Left renal pelvis (tissue), 4 donors: ENCODE measurements around the gene ASCC1. TPM values are rescaled to one million over a fixed set of nuclear protein-coding genes. Genes with fewer than 3 reads are reported as not detected.
"Not testable (repeated sequence)": the region's sequence is repeated elsewhere in the genome, so short reads cannot be mapped to it uniquely, and the experiment has no call there.

Experiments used
- DNase-seq, 4 donors: peaks; one replicate each; pipeline ENCODE4 v3.0.0-alpha.2; 2013; ENCODE audit warnings: low read depth in 4 of 4, low spot score in 3 of 4
- polyA plus RNA-seq, 4 donors: library from polyadenylated mRNA; unstranded; fragments of 120-200 nt; gene quantifications; one replicate each; pipeline ENCODE4 v1.2.1, GENCODE V29; 2013; ENCODE audit not compliant: insufficient read length in 4 of 4

The ASCC1 gene
- polyA plus RNA-seq, 4 donors, result 32.9 to 49.9 (median 42.4) TPM

DNA sequence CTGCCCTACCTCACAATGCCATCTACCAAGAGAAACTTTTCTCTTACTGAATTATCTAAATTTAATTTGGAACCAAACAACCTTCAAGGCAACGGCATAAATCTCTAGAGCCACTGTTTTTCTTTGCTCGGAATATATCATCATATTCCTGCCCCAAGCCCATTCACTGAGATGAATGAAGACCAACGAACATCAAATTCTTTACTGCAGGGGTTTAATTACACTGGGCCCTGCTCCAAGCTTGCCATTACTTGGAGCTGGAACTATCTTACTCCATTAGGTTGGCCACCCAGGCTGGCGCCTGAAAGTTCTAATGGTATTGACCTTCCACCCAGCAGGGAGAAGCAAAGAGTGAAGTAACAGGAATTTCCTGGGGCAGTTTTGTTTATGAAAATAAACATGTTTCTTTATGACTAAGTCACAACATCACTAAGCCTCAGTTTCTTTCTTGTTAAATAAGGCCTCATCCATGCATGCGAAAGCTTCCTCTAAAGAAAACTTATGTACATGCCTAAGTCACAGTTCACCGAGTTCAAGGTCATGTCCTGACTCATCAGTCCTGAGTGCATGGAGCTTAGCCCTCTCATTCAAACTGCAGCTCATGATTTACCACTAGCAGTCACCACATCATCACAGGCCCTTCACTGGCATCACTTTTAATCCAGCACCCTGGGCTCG, 42.3 kb downstream of the ASCC1 start:
- no peak for DNase-seq

DNA sequence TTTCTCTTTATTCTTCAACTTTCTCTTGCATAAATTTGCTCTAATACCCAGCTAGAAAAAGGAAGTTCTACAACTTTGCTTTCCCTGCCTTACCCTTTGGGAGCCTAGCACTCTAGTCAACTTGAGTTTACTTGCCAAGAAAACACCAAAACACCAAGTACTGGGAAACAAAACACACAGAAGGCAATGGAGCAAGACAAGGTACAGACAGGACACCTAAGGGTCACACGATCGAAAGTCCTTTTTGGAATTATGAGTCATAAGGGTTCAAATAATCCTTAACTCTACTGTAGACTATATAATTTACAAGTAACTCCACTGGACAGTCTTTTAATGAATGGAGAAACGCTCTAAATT, 42.8 kb downstream of the ASCC1 start:
- no peak for DNase-seq

DNA sequence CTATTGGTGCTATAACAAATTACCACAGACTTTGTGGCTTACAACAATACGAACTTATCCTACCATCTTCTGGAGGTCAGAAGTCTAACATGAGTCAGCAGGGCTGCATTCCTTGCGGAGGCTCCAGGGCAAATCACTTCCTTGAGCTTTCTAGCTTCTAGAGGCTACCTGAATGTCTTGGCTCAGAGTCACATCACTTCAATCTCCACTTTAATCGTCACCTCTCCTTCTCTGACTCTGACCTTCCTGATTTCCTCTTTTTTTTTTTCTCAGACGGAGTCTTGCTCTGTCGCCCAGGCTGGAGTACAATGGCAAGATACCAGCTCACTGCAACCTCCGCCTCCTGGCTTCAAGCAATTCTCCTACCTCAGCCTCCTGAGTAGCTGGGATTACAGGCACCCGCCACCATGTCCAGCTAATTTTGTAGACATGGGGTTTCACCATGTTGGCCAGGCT, 44.9 kb downstream of the ASCC1 start:
- DNase-seq, result no peak

DNA sequence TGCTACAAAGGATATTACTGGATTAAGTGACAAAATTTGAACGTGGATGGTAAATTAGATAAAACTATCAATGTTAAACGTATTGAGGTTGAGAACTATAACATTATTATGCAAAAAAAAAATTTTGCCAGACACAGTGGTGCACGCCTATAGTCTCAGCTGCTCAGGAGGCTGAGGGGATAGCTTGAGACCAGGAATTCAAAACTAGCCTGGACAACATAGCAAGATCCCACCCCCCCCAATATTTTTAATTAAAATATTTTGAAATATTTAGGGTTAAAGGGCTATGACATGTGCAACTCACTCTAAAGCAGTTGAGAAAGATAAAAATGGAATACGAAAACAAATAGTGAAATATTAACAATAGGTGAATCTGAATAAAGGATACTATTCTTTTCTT, 45.3 kb downstream of the ASCC1 start:
- no peak for DNase-seq

DNA sequence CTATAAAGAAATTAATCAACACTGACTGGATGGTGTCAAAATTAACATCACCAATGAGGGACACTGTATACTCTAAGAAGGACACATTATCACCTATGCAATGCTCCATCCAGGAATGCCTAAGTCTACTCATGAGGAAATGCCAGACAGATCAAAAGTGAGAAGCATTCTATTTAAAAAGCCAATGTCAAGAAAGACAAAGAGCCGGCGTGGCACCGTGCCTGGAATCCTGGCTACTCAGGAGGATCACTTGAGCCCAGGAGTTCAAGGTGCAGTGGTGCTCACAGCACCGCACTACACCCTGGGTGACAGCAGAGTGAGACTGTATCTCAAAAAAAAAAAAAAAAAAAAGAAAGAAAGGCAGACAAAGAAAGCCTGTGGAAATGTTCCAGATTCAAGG, 45.8 kb downstream of the ASCC1 start:
- DNase-seq, result no peak

DNA sequence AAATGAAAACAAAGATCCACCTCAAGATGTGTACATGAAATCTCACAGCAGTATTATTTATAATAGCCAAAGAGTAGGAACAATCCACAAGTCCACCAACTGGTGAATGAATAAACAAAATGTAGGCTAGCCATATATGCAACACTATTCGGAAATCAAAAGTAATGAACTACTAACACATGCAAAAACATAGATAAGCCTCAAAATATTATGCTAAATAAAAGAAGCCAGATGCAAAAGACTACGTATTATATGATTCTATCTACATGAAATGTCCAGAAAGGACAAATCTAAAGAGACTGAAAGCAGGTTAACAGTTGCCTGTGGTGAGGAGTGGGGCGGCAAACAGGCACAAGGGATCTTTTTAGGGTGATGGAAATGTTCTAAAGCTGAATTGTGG, 49.0 kb downstream of the ASCC1 start:
- DNase-seq, result no peak

DNA sequence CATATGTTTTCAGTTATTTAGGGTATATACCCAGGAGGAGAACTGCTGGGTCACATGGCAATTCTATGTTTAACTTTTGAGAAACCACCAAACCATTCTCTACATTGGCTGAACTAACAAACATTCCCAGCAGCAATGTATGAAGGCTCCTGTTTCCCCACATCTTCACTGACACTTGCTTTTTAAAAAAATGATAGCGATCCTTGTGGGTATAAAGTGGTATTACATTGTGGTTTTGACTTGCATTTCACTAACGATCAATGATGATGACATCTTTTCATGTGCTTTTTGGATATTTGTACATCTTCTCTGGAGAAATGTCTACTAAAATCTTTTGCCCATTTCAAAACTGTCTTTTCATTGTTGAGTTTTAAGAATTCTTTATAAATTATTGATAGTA, 51.5 kb downstream of the ASCC1 start:
- DNase-seq, result no peak

DNA sequence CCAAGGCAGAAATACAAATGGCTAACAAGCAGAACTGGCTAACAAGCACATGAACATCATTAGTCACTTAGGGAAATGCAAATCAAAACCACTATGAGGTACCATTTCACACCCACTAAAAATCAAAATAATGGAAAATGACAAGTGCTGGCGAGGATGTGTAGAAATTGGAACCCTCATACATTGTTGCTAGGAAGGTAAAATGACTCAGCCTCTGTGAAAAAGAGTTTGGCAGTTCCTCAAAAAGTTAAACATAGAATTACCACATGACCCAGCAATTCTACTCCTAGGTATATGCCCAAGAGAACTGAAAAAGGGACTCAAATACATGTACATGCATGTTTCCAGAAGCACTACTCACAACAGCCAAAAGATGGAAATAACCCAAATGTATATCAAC, 53.1 kb downstream of the ASCC1 start:
- DNase-seq, result no peak

DNA sequence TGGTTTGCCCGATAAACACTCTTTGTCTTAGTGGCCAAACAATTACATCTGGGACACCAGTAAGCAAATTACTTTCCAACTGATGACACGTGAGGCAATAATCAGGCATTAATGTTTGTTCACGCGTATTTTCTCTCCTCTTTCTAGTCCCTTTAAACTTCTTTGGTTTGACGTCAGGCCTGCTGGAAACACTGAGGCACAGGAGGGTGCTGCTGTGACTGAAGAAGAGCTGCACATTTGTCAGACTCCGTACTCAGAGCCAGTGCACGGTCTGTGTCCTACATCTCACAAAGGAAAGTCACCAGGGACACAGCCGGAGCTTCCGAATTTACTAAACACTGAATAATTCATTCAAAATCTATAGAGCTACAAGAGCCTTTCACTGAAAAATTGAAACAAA, 57.9 kb downstream of the ASCC1 start:
- DNase-seq, result no peak

DNA sequence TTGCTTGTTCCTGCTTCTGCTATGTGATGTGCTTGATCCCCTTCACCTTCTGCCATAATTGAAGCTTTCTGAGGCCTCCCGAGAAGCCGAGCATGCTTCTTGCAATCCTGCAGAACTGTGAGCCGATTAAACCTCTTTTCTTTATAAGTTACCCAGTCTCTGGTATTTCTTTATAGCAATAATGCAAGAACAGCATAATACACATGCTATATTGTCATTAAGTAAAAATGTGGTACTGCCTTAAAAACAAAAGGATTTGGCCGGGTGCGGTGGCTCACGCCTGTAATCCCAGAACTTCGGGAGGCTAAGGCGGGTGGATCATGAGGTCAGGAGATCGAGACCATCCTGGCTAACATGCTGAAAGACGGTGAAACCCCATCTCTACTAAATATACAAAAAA, 59.9 kb downstream of the ASCC1 start:
- no peak for DNase-seq

DNA sequence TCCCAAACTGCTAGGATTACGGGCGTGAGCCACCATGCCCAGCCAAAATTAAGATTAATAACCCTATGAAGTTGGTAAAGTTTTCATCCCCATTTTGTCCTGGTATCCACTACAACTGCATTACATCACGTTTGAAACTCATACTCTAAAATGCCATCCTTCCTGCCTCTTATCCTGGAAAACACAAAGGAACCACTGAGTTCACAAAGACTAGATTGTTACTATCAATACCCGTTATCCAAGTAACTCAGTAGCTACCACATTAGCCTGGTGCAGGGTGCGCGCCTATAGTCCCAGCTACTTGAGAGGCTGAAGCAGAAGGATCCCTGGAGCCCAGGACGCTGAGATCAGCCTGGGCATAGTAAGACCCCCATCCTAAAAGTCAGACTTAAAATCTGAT, 63.8 kb downstream of the ASCC1 start:
- DNase-seq, result no peak

DNA sequence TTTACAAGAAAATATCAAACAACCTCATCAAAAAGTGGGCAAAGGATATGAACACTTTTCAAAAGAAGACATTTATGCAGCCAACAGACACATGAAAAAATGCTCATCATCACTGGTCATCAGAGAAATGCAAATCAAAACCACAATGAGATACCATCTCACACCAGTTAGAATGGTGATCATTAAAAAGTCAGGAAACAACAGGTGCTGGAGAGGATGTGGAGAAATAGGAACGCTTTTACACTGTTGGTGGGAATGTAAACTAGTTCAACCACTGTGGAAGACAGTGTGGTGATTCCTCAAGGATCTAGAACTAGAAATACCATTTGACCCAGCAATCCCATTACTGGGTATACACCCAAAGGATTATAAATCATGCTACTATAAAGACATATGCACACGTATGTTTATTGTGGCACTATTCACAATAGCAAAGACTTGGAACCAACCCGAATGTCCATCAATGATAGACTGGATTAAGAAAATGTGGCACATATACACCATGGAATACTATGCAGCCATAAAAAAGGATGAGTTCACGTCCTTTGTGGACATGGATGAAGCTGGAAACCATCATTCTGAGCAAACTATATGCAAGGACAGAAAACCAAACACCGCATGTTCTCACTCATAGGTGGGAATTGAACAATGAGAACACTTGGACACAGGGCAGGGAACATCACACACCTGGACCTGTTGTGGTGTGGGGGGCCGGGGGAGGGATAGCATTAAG, 65.2 kb downstream of the ASCC1 start:
- DNase-seq, result not testable (repeated sequence)

DNA sequence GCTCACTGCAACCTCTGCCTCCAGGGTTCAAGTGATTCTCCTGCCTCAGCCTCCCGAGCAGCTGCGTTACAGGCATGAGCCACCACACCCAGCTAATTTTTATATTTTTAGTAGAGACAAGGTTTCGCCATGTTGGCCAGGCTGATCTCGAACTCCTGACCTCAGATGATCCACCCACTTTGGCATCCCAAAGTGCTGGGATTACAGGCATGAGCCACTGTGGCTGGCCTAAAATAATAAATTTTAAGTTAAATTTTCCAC, 68.8 kb downstream of the ASCC1 start:
- DNase-seq, result not testable (repeated sequence)

DNA sequence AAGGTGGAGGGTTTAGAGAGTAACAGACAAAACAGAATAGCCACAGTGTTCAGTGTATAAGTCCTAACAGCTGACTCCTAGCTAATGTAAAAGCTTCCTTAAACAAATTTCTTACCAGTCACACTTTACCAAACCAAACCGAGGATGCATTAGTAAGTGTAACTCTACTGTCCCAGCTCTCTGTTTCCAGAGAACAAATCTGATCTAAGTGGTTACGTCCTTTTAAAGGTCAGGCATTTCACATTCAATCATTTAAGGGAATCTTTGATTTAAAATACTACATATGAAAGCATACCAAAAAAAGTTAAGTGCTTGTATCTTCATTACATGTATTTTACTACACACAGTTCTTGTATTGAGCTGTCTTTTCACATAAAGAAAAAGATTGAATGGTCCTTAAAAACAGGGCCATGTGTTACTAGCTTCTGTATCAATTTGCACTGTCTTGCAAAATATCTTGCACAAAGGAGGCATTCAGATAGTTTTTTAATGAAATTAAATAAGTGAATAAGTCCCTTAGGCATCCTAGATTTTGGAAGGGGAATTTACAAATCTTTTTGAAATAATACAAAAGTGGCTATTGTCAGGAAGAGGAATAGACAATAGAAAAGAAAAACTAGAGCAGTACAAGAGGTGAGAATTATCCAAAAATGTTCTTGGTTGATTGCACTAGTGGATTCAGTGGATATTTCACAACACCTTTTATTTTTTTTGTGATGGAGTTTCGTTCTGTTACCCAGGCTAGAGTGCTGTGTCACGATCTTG, 69.3 kb downstream of the ASCC1 start:
- DNase-seq, result no peak

DNA sequence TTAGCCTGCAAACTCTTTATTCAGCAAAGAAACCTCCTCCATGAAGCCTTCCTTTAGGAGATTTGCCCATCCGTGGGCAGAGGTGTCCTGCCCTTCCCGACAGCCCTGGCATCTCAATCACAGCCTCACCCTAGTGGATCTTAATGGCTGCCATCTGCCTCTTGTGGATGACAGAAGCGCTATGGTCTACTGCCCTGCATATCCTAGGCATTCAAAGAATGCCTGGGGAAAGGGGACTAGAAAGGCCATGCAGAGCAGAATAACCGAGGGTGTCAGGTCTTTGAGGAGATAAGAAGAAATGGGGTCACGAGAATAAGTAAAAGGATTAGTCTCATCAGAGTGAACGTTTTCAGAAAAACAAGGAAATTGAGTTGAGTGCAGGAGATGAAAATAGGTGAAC, 70.0 kb downstream of the ASCC1 start:
- no peak for DNase-seq

DNA sequence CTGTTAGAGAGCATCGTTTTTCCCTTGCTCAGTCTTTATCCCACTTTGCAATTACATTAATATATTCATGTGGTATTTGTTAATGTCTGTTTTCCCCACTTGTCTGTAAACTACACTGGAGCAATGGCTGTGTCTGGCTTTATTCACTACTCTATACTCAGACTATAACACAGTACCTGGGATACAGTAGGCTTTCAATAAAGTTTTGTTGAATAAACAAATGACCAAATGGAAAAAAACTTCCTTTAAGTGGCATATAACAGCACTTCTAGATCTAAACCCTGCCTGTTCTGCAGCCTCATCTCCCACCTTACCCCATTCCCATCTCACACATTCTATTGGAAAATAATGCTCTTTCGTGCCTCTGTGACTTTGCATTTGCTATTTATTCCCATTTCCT, 70.4 kb downstream of the ASCC1 start:
- no peak for DNase-seq

DNA sequence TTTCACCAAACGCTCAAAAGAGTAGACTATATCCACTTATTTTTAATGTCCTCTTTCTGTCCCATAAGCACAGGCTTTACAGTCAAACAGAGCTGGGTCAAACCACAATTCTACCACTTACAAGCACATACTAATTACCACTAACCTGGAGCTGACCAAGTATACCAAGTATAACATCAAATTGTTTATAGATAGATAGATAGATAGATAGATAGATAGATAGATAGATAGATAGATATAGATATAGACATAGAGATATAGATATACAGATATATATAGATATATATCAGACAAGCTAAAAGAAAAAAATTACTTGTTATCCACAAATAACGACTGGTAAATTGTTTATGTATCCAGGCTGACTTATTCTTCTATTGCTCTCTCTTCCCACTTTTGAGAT, 75.2 kb downstream of the ASCC1 start:
- DNase-seq, result no peak

DNA sequence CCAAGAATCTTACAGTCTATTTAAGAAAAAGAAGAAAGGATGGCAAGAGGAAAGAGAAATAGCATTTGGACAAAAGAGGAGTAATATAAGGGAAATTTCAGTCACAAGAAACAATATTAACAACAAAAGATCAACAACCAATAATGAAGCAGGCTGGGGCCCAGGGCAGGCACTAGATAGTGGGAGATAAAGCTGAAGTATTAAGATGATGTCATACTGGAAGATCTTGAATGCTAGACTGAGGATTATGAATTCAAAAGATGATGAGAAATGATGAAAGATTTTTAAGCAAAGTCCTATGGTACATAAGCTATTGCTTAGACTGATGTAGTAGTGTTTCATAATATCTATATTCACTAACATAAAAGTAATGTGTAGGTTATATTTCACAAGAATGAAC, 75.9 kb downstream of the ASCC1 start:
- DNase-seq, result no peak

DNA sequence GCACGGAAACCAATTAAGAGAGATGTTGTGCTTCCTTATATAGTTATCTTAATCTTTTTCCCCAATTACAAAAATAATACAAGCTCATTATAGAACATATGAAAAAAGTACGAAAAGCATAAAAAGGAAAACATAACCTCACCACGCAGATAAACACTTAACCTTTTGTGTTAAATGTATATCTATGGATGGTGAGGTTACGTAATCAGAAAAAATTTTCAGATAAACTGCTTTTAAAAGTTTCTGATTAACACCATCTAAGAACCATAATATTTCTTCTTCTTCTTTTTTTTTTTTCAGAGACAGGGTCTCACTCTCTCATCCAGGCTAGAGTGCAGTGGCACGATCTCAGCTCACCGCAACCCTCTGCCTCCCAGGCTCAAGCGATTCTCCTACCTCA, 78.5 kb downstream of the ASCC1 start:
- no peak for DNase-seq

DNA sequence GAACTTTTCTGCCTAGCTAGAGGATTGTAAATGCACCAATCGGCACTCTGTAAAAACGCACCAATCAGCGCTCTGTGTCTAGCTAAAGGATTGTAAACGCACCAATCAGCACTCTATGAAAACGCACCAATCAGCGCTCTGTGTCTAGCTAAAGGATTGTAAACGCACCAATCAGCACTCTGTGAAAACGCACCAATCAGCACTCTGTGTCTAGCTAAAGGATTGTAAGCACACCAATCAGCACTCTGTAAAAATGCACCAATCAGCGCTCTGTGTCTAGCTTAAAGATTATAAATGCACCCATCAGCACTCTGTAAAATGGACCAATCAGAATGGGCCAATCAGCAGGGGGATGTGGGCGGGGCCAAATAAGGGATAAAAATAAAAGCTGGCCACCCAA, 79.9 kb downstream of the ASCC1 start:
- not testable (repeated sequence) for DNase-seq

DNA sequence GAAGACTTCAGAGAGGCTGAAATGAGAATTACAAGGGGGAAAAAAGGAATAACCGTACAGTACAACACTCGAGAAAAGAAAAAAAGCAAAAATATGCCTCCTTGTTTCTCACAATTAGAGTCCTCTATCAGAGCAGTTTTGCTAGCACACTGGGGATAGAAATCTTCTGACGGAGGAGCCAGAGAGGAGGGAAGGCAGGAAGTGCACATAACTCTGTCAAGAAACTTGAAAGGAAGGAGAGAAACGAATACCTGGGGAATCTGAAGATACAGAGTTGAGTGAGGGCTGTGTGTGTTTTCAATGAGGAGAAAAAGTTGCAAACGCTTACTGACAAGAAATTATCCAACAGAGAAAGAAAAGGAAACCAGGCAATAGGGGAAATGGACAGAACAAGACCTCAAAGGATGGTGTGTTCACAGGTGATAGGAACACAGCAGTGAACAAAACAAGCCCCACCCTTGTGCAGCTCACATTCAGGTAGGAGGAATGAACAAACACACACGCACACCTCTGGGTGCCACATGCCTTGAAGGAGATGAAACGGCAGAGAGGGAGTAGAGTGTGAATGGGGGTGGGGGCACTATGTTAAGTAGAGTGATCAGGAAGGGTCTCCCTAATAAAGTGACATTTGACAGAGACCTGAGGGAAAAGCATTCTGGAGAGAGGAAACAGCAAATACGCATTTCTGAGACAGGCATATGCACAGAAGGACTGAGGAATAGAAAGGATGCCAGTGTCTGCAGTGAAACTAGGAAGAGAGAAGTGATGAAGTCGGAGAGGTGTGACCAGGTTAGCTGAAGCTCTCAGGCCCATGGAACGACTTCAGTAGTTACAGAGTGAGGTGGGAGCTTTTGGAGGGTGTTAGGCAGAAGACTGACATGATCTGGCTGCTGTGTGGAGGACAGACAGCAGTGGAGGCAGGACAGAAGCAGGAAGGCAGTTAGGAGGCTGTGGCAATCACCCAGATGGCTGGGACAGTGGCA, 81.0 kb downstream of the ASCC1 start:
- no peak for DNase-seq
